SJSA1 (cell line): ENCODE results near the gene SLC44A1. TPM values are rescaled to one million over a fixed set of nuclear protein-coding genes. Genes with fewer than 3 reads are reported as not detected.

ENCODE experiments used
- DNase-seq, 2 experiments: peaks; one replicate each; pipeline ENCODE4 v3.0.0-alpha.2; 2015 to 2020; ENCODE audit warnings: low spot score in 2 of 2, low read depth in 1 of 2
- H3K27ac ChIP-seq: fragments of 250-450 bp; sonication (Bioruptor Pico); 2 replicates; pipeline ENCODE4 v1.5.1; 2020; ENCODE audit warnings: mild to moderate bottlenecking, moderate library complexity
- H3K27me3 ChIP-seq: fragments of 250-450 bp; sonication (Bioruptor Pico); replicated peaks from 2 replicates; pipeline ENCODE4 v1.5.1; 2020; ENCODE audit warnings: mild to moderate bottlenecking, moderate library complexity
- H3K36me3 ChIP-seq: fragments of 250-450 bp; sonication (Bioruptor Pico); 2 replicates; pipeline ENCODE4 v1.5.1; 2020; ENCODE audit warnings: mild to moderate bottlenecking
- H3K4me1 ChIP-seq: fragments of 250-450 bp; sonication (Bioruptor Pico); replicated peaks from 2 replicates; pipeline ENCODE4 v1.6.1; 2021; ENCODE audit warnings: mild to moderate bottlenecking
- H3K4me3 ChIP-seq: fragments of 250-450 bp; sonication (Bioruptor Pico); 2 replicates; pipeline ENCODE4 v1.5.1; 2020; ENCODE audit warnings: mild to moderate bottlenecking
- H3K9me3 ChIP-seq: fragments of 250-450 bp; sonication (Bioruptor Pico); replicated peaks from 2 replicates; pipeline ENCODE4 v1.5.1; 2020; ENCODE audit warnings: mild to moderate bottlenecking
- total RNA-seq: library from RNA; depleted of rRNA; stranded (reverse); fragments of >200 nt; shearing (Covaris generic); gene quantifications from 2 replicates; pipeline ENCODE4 v1.2.3, GENCODE V29; 2014

Gene SLC44A1
- total RNA-seq, 1 experiment from 2014 or later = 59.1 TPM

GRCh38 chr9:105307591-105308130, 63.2 kb downstream of the SLC44A1 start:
- H3K27me3 ChIP-seq = no peaks in the 10 kb centered on the region
- no peaks in the 10 kb centered on the region for H3K9me3 ChIP-seq
- H3K36me3 ChIP-seq = peaks cover 5% of the 10 kb centered on the region
- H3K27ac ChIP-seq = no peak overlapping the region
- H3K4me1 ChIP-seq = no peaks in the 10 kb centered on the region
- DNase-seq = no peak
- H3K4me3 ChIP-seq = no peak overlapping the region

DNA sequence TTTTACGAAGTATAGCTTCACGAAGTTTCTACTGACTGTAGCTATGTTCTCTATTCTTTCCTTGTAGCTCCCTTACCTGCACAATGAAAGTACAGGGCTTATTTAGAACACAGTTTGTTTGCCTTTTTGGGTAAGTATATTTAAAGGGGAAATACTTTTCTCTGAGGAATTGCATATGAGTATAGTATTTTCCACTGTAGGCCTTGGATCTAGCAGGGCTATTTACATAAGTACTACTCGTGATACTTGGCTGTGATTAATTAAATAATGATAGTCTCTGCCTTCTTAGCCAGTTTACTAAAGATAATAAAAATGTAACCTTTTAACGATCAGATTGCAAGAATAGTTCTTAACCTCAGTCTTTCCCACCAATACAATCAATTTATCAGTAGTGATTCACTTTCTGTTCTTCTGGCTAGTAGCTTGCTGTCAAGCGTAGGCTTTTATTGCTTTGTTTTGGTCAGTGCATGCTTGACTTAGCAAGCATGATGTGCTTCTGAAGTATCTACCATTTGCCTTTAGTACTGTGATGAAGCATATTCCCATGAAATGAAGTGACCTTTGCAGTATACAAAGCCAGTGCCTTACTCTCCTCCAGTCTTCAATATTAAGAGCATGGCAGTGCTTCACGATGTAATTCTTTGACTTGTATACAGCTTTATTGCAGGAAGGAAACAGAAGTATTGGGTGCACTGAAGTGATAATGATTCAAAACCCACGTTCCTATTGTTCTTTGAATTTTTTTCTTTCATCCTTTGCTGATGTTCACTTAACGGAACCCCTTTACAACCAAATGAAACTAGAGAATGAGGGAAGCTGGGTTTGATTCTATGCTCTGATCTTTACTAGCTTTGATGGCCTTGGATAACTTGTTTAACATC, 64.2 kb downstream of the SLC44A1 start:
- Histone ChIP-seq H3K36me3 (no peaks in the 10 kb centered on the region), H3K4me3 (no peak overlapping the region), H3K4me1 (no peaks in the 10 kb centered on the region), H3K27ac (no peak overlapping the region), H3K27me3 (no peaks in the 10 kb centered on the region), H3K9me3 (no peaks in the 10 kb centered on the region)
- no peak for DNase-seq

DNA sequence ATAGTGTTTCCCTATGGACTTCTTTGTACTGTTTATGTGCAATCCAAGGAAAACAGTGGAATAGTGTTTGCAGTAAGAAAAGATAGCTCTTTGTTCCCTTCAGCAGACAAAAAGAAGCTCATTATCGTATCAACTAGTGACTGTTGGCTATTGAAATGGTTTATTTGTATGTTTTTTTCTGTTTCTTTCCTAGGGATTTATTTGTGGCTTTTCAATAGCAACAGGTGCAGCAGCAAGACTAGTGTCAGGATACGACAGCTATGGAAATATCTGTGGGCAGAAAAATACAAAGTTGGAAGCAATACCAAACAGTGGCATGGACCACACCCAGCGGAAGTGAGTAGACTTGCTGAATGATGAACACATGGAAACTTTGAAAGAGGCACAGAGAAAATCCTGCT, 65.1 kb downstream of the SLC44A1 start:
- Histone ChIP-seq H3K36me3 (no peaks in the 10 kb centered on the region), H3K4me3 (no peak overlapping the region), H3K9me3 (no peaks in the 10 kb centered on the region), H3K27ac (no peak overlapping the region), H3K4me1 (no peaks in the 10 kb centered on the region), H3K27me3 (no peaks in the 10 kb centered on the region)
- no peak for DNase-seq

DNA sequence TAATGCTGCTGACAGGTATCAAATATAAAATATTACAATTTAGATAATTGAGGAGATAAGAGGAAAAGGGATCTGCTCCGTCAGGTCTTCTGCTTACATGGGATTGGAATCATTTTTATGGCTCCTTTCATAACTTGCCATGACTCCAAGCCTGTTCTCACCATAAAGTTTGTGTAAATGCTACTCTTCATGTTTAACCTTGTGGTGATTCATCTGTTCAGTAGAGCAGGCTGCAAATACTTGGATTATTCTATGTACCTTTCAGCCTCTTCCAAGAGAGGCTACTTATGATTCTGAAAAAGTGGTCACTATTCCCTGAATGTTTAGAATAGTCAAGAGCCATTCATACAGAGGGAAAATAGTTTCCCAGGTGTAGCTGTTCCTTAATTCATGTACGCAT, 66.9 kb downstream of the SLC44A1 start:
- no peaks in the 10 kb centered on the region for H3K4me1 ChIP-seq
- no peaks in the 10 kb centered on the region for H3K27me3 ChIP-seq
- no peaks in the 10 kb centered on the region for H3K9me3 ChIP-seq
- no peak for DNase-seq
- no peak overlapping the region for H3K27ac ChIP-seq
- no peak overlapping the region for H3K4me3 ChIP-seq
- H3K36me3 ChIP-seq = no peaks in the 10 kb centered on the region

GRCh38 chr9:105313238-105313637, 68.8 kb downstream of the SLC44A1 start:
- Histone ChIP-seq H3K36me3 (no peaks in the 10 kb centered on the region), H3K4me3 (no peak overlapping the region), H3K27me3 (no peaks in the 10 kb centered on the region), H3K4me1 (no peaks in the 10 kb centered on the region), H3K27ac (no peak overlapping the region), H3K9me3 (no peaks in the 10 kb centered on the region)
- DNase-seq = no peak

DNA sequence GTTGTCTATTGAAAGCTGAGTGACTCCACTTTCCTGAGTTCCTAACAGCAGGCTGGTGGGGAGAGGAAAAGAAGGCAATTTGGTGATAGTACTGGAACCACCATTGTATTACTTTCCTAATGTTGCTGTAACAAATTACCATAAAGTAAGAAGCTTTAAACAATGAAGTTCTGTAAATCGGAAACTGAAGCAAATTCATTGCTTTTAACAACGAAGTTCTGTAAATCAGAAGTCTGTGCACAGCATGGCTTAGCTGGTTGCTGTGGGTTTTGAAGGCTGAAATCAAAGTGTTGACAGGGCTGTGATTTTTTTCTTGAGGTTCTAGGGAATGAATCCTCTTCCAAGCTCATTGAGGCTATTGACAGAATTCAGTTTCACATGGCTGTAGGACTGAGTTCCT, 72.3 kb downstream of the SLC44A1 start:
- Histone ChIP-seq H3K9me3 (no peaks in the 10 kb centered on the region), H3K27me3 (no peaks in the 10 kb centered on the region), H3K4me3 (no peak overlapping the region), H3K4me1 (no peaks in the 10 kb centered on the region), H3K36me3 (no peaks in the 10 kb centered on the region), H3K27ac (no peak overlapping the region)
- DNase-seq = no peak

GRCh38 chr9:105318729-105319191, 74.3 kb downstream of the SLC44A1 start:
- H3K36me3 ChIP-seq = no peaks in the 10 kb centered on the region
- DNase-seq = no peak
- H3K4me3 ChIP-seq = no peak overlapping the region
- H3K27ac ChIP-seq = no peak overlapping the region
- no peaks in the 10 kb centered on the region for H3K4me1 ChIP-seq
- no peaks in the 10 kb centered on the region for H3K27me3 ChIP-seq
- no peaks in the 10 kb centered on the region for H3K9me3 ChIP-seq

DNA sequence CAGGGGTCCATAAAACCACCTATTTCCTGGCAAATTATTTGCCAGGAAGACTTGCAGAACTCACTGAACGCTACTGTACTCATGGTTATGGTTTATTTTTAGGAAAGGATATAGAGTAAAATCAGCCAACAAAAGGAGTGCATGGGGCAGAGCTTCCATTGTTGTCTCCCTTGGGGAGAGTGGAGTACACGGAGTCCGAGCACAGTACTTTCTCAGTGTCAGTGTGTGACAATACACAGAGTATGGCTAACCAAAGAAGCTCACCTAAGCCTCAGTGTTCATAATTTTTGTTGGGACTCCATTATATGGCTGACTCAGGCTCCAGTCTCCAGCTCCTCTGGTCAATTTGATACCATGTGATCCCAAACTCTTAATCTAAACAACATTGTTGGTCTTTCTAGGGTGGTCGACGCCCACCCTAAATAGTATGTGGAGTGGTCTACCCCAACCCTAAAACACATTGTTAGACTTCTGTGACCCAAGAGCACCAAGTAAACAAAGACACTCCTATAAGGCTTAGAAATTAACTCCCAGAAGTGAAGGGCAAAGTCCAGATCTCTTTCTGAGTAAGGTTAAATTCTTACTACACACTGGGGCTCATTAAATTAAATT, 74.9 kb downstream of the SLC44A1 start:
- H3K27ac ChIP-seq = no peak overlapping the region
- H3K4me1 ChIP-seq = no peaks in the 10 kb centered on the region
- H3K9me3 ChIP-seq = no peaks in the 10 kb centered on the region
- H3K27me3 ChIP-seq = no peaks in the 10 kb centered on the region
- no peak for DNase-seq
- no peak overlapping the region for H3K4me3 ChIP-seq
- H3K36me3 ChIP-seq = no peaks in the 10 kb centered on the region

GRCh38 chr9:105320568-105320967, 76.1 kb downstream of the SLC44A1 start:
- Histone ChIP-seq H3K36me3 (no peaks in the 10 kb centered on the region), H3K4me3 (no peak overlapping the region), H3K9me3 (no peaks in the 10 kb centered on the region), H3K4me1 (no peaks in the 10 kb centered on the region), H3K27ac (no peak overlapping the region), H3K27me3 (no peaks in the 10 kb centered on the region)
- no peak for DNase-seq

GRCh38 chr9:105328296-105328695, 83.8 kb downstream of the SLC44A1 start:
- H3K27ac ChIP-seq = no peak overlapping the region
- DNase-seq = no peak
- H3K9me3 ChIP-seq = no peaks in the 10 kb centered on the region
- no peak overlapping the region for H3K4me3 ChIP-seq
- H3K27me3 ChIP-seq = no peaks in the 10 kb centered on the region
- no peaks in the 10 kb centered on the region for H3K4me1 ChIP-seq
- no peaks in the 10 kb centered on the region for H3K36me3 ChIP-seq

GRCh38 chr9:105328872-105329718, 84.6 kb downstream of the SLC44A1 start:
- Histone ChIP-seq H3K36me3 (no peaks in the 10 kb centered on the region), H3K4me1 (no peaks in the 10 kb centered on the region), H3K4me3 (no peak overlapping the region), H3K27ac (no peak overlapping the region), H3K27me3 (no peaks in the 10 kb centered on the region), H3K9me3 (no peaks in the 10 kb centered on the region)
- DNase-seq = no peak

DNA sequence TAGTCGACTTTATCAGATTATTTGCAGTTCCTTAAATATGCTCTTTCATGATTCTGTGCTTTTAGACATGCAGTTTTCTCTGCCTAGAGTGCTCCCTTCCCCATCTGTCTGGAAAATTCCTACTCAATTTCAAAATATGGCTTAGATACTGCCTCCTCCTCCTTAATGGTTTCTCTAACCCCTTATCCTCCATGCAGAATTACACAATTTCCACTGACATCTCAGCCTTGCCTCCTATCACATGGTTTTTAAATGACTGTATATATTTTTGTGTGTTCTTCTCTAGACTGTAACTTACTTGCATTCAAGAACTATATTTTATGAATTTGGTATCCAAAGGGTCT, 85.2 kb downstream of the SLC44A1 start:
- no peaks in the 10 kb centered on the region for H3K36me3 ChIP-seq
- H3K4me3 ChIP-seq = no peak overlapping the region
- H3K4me1 ChIP-seq = no peaks in the 10 kb centered on the region
- H3K27ac ChIP-seq = no peak overlapping the region
- no peaks in the 10 kb centered on the region for H3K27me3 ChIP-seq
- DNase-seq = no peak
- H3K9me3 ChIP-seq = no peaks in the 10 kb centered on the region

DNA sequence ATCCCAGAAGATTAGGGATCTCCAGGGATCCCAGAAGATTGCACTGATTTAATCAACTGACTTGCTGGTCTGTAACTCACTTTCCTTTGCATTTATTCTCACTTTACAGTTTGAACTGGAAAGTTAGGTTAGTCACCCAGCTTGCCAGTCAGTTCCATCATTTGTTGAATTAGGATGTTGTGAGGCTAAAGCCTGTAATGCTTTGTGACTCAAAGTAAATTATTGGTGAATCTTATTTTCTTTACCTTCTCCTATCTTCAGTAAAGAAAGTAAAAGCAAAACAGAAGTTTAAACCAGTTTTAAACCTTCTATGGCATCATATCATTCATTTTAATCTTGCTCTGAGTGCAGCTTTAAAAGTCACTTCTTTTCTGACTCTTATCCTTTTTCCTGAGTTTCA, 85.8 kb downstream of the SLC44A1 start:
- Histone ChIP-seq H3K27me3 (no peaks in the 10 kb centered on the region), H3K4me3 (no peak overlapping the region), H3K9me3 (no peaks in the 10 kb centered on the region), H3K36me3 (no peaks in the 10 kb centered on the region), H3K4me1 (no peaks in the 10 kb centered on the region), H3K27ac (no peak overlapping the region)
- no peak for DNase-seq

- no peaks in the 10 kb centered on the region for H3K27me3 ChIP-seq
- H3K27ac ChIP-seq = no peak overlapping the region
- no peaks in the 10 kb centered on the region for H3K9me3 ChIP-seq
- no peaks in the 10 kb centered on the region for H3K36me3 ChIP-seq
- no peak overlapping the region for H3K4me3 ChIP-seq
- DNase-seq = no peak
- H3K4me1 ChIP-seq = no peaks in the 10 kb centered on the region
Observed at GRCh38 chr9:105330755-105331154, 86.3 kb downstream of the SLC44A1 start.
